ENCODE data around the gene TRIM13.
"Not testable (repeated sequence)": the region's sequence is repeated elsewhere in the genome, so short reads cannot be mapped to it uniquely, and the experiment has no call there.

The TRIM13 gene

GRCh38 chr13:49997955-49998354 lies 1.1 kb downstream of the TRIM13 start:
- no peak for FAIRE-seq

- no peak for FAIRE-seq
These were observed 2.1 kb downstream of the TRIM13 start for GRCh38 chr13:49998714-49999624.

DNA sequence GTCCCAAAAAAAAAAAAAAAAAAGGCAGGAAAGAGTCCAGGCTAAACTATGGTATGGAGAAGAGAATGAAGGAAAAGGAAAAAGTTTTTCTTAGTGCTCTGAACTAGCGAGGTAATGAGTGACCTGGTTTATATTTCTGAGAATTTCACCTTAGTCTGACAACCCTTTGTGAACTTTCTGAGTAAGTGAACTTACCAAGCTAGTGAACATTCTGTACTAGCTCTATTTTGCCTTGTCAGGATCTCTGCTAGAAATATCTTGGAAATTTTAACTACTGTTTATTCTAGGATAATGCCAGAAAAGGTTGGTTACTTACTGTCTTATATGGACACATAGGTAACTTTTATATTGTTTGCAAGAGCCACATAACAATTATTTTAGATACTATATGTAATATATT lies 4.4 kb downstream of the TRIM13 start:
- FAIRE-seq: no peak

- FAIRE-seq: no peak
These were observed 9.7 kb downstream of the TRIM13 start for GRCh38 chr13:50006426-50007135.

- FAIRE-seq: no peak
These were observed 14.6 kb downstream of the TRIM13 start for GRCh38 chr13:50011461-50011860.

DNA sequence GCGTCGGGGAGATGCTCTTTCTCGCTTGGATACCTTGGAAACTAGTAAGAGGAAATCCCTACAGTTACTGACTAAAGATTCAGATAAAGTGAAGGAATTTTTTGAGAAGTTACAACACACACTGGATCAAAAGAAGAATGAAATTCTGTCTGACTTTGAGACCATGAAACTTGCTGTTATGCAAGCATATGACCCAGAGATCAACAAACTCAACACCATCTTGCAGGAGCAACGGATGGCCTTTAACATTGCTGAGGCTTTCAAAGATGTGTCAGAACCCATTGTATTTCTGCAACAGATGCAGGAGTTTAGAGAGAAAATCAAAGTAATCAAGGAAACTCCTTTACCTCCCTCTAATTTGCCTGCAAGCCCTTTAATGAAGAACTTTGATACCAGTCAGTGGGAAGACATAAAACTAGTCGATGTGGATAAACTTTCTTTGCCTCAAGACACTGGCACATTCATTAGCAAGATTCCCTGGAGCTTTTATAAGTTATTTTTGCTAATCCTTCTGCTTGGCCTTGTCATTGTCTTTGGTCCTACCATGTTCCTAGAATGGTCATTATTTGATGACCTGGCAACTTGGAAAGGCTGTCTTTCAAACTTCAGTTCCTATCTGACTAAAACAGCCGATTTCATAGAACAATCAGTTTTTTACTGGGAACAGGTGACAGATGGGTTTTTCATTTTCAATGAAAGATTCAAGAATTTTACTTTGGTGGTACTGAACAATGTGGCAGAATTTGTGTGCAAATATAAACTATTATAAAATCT lies 15.7 kb downstream of the TRIM13 start:
- FAIRE-seq: no peak

GRCh38 chr13:50014386-50014785 lies 17.5 kb downstream of the TRIM13 start:
- FAIRE-seq: no peak

- FAIRE-seq: no peak
These were observed 18.4 kb downstream of the TRIM13 start, which contains the start of gene KCNRG for GRCh38 chr13:50015258-50015657. Gene KCNRG, plus strand, starts transcription at chr13:50015444. Its CDS starts 50 bp downstream, at chr13:50015494.

- FAIRE-seq: no peak
These were observed 18.9 kb downstream of the TRIM13 start for GRCh38 chr13:50015750-50016149.

- FAIRE-seq: no peak
These were observed 19.6 kb downstream of the TRIM13 start for GRCh38 chr13:50016444-50016843.

DNA sequence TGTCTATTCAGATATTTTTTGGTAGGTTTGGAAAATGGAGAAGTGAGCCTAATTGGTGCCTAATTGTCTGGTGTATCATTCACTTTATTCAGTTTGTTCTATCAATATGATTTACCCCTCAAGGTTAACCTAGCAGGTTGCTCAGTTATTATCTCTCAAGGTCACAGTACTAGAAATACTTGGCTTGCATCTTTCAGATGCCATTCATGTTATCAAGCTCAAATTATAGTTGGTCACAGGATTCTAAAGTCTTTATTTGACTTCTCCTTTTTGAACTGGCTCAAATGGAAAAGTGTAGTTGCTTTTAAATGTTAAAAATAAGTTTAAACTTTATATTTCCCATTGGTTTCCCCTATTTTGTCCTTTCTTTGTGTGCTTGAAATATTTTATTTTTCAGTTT lies 21.0 kb downstream of the TRIM13 start:
- FAIRE-seq: no peak

GRCh38 chr13:50025436-50025835 lies 28.6 kb downstream of the TRIM13 start:
- no peak for FAIRE-seq

GRCh38 chr13:50026788-50027473 lies 30.1 kb downstream of the TRIM13 start:
- no peak for FAIRE-seq

DNA sequence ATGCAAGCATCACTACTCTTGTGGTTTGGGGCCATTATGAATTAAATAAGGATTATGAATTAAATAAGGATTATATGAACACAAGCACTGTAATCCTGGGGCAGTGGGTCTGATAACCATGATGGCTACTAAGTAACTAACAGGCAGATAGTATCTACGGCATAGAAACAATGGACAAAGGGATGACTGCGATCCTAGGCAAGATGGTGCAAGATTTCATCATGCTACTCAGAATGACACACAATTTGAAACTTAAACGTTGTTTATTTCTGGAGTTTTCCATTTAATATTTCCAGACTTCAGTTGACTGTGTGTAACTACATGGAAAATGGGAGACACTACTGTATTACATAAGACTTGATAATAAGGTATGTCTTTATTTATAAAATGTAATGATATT lies 33.5 kb downstream of the TRIM13 start:
- no peak for FAIRE-seq

- no peak for FAIRE-seq
These were observed 36.9 kb downstream of the TRIM13 start for GRCh38 chr13:50033725-50034124.

DNA sequence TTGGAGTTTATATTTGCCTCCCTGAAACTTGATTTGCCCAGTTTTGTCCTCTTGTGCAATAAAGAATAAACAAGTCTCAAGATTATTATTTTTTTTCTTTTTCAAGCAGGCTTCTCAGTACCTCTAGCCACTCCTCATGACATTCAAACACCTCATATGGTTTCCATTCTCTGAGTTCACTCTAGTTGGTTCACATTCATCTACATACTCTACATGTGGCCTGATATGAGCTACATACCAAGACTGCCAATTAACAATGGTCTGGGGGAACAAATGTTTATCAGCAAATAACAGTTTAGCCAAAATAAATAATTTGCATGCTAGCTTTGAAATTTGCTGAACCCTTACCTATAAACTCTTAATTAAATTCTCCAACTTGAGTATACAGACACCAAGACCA lies 40.9 kb downstream of the TRIM13 start:
- FAIRE-seq: no peak

DNA sequence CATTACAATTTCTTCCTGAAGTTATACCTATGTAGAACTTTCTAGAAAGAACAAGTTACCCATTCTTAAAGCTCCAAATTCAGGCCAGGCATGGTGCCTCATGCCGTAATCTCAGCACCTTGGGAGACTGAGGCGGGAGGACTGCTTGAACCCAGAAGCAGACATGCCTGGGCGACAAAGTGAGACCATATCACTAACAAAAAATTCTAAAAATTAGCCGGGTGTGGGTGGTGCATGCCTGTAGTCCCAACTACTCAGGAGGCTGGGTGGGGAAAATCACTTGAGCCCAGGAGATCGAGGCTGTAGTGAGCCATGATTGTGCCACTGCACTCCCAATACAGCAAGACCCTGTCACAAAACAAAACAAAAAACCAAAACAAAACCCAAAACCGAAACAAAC lies 41.4 kb downstream of the TRIM13 start:
- FAIRE-seq: no peak

DNA sequence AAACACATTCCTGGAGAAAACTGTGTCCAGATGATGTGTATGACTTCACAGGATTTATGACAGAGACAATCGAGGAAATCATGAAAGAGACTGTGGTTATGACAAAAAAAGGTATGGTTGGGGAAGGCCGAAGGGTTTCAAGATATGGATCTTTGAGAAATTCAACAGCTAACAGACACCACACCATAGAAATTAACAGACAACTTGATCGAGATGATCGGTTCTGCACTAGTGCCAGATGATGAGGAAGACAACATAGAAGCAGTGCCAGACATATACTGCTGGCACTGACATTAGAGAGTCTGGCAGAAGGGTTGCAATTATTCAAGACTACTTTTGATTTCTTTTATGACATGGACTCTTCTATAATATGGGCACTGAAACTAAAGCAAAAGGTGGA lies 55.6 kb downstream of the TRIM13 start:
- no peak for FAIRE-seq

DNA sequence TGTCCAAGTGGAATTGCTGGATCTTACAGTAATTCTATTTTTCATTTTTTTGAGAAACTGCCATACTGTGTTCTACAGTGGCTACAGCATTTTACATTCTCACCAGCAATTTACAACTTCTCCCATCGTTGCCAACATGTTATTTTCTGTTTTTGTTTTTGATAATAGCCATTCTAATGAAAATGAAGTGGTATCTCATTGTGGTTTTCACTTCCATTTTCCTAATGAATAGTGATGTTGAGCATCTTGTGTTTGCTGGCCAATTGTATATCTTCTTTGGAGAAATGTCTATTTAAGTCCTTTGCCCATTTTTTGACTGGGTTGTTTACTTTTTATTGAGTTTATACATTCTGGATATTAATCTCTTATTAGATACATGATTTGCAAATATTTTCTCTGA lies 57.0 kb downstream of the TRIM13 start:
- FAIRE-seq: no peak

- no peak for FAIRE-seq
These were observed 58.6 kb downstream of the TRIM13 start for GRCh38 chr13:50055454-50055853.

DNA sequence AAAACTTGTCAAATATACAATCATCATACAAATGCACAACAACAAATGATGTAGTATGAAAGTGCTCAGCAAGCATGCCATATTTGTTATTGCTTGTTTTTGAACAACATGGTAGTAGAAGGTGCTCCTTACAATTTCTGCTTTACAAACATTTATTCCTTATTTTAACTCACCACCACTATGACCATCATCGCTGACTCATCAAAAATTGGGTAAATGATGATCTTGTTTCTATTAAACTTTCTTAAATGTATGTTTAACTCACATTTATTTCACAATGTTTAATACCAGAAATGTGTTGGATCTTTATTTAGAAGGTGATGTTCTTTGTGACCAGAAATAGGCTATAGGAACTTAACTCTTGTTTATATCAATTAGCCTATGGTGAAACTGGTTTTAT lies 63.9 kb downstream of the TRIM13 start:
- no peak for FAIRE-seq

GRCh38 chr13:50062336-50062735 lies 65.5 kb downstream of the TRIM13 start:
- not testable (repeated sequence) for FAIRE-seq

- no peak for FAIRE-seq
These were observed 68.9 kb downstream of the TRIM13 start for GRCh38 chr13:50065712-50066111.
